Measurements from ENCODE around the gene ITPR2.

ITPR2 gene

GRCh38 chr12:26513363-26514043, 319.5 kb downstream of the ITPR2 start:
- H3K9ac ChIP-seq (ENCODE audit: low read depth, low read length, poor library complexity, severe bottlenecking) = no peak overlapping the region
- H3K4me1 ChIP-seq (ENCODE audit: insufficient read depth, low read length, poor library complexity, severe bottlenecking) = no peaks in the 10 kb centered on the region
- TF ChIP-seq EZH2phosphoT487 (IDR thresholded peaks at IDR 0.05; ENCODE audit: borderline replicate concordance) (no peak), CTCF (conservative IDR thresholded peaks at IDR 0.05; ENCODE audit: low read length) (no peak)
- H3K9me2 ChIP-seq (replicated peaks; ENCODE audit: low read depth, low read length) = no peaks in the 10 kb centered on the region
- H3K27me3 ChIP-seq (ENCODE audit: insufficient read depth, low read length, poor library complexity, severe bottlenecking) = no peaks in the 10 kb centered on the region
- H3F3A ChIP-seq (ENCODE audit: low read depth) = no peaks in the 10 kb centered on the region
- H2AFZ ChIP-seq (ENCODE audit: low read length) = no peak overlapping the region
- H3K79me2 ChIP-seq (ENCODE audit: insufficient read depth, low read length) = no peaks in the 10 kb centered on the region
- H3K36me3 ChIP-seq (ENCODE audit: insufficient read depth, low read length) = no peaks in the 10 kb centered on the region
- H3K9me3 ChIP-seq (ENCODE audit: insufficient read depth, low read depth, low read length) = no peaks in the 10 kb centered on the region
- H3K4me3 ChIP-seq (ENCODE audit: low read length, poor library complexity, severe bottlenecking) = no peak overlapping the region
- no peaks in the 10 kb centered on the region for H4K20me1 ChIP-seq (ENCODE audit: insufficient read depth, low read length, poor library complexity, severe bottlenecking)
- H3K4me2 ChIP-seq (ENCODE audit: low read depth, low read length, poor library complexity, severe bottlenecking) = no peak overlapping the region

- TF ChIP-seq EZH2phosphoT487 (IDR thresholded peaks at IDR 0.05; ENCODE audit: borderline replicate concordance) (no peak), CTCF (conservative IDR thresholded peaks at IDR 0.05; ENCODE audit: low read length) (no peak)
- Histone ChIP-seq H3K79me2 (ENCODE audit: insufficient read depth, low read length) (no peaks in the 10 kb centered on the region), H3K9me2 (replicated peaks; ENCODE audit: low read depth, low read length) (no peaks in the 10 kb centered on the region), H3K9me3 (ENCODE audit: insufficient read depth, low read depth, low read length) (no peaks in the 10 kb centered on the region), H3K4me1 (ENCODE audit: insufficient read depth, low read length, poor library complexity, severe bottlenecking) (no peaks in the 10 kb centered on the region), H3K27me3 (ENCODE audit: insufficient read depth, low read length, poor library complexity, severe bottlenecking) (no peaks in the 10 kb centered on the region), H3K4me3 (ENCODE audit: low read length, poor library complexity, severe bottlenecking) (no peak overlapping the region), H3K9ac (ENCODE audit: low read depth, low read length, poor library complexity, severe bottlenecking) (no peak overlapping the region), H3K36me3 (ENCODE audit: insufficient read depth, low read length) (no peaks in the 10 kb centered on the region), H2AFZ (ENCODE audit: low read length) (no peak overlapping the region), H3K4me2 (ENCODE audit: low read depth, low read length, poor library complexity, severe bottlenecking) (no peak overlapping the region), H3F3A (ENCODE audit: low read depth) (no peaks in the 10 kb centered on the region), H4K20me1 (ENCODE audit: insufficient read depth, low read length, poor library complexity, severe bottlenecking) (no peaks in the 10 kb centered on the region)
Measured at GRCh38 chr12:26512213-26512612, 320.8 kb downstream of the ITPR2 start.

- no peak for TF ChIP-seq EZH2phosphoT487 (IDR thresholded peaks at IDR 0.05; ENCODE audit: borderline replicate concordance)
- no peak for TF ChIP-seq CTCF (conservative IDR thresholded peaks at IDR 0.05; ENCODE audit: low read length)
- Histone ChIP-seq H3K4me3 (ENCODE audit: low read length, poor library complexity, severe bottlenecking) (no peak overlapping the region), H4K20me1 (ENCODE audit: insufficient read depth, low read length, poor library complexity, severe bottlenecking) (no peaks in the 10 kb centered on the region), H3K4me1 (ENCODE audit: insufficient read depth, low read length, poor library complexity, severe bottlenecking) (no peaks in the 10 kb centered on the region), H3K9me2 (replicated peaks; ENCODE audit: low read depth, low read length) (no peaks in the 10 kb centered on the region), H3K27me3 (ENCODE audit: insufficient read depth, low read length, poor library complexity, severe bottlenecking) (no peaks in the 10 kb centered on the region), H3F3A (ENCODE audit: low read depth) (no peaks in the 10 kb centered on the region), H3K4me2 (ENCODE audit: low read depth, low read length, poor library complexity, severe bottlenecking) (no peak overlapping the region), H3K79me2 (ENCODE audit: insufficient read depth, low read length) (no peaks in the 10 kb centered on the region), H3K9me3 (ENCODE audit: insufficient read depth, low read depth, low read length) (no peaks in the 10 kb centered on the region), H2AFZ (ENCODE audit: low read length) (no peak overlapping the region), H3K36me3 (ENCODE audit: insufficient read depth, low read length) (no peaks in the 10 kb centered on the region), H3K9ac (ENCODE audit: low read depth, low read length, poor library complexity, severe bottlenecking) (no peak overlapping the region)
Measured at GRCh38 chr12:26510354-26510674, 322.7 kb downstream of the ITPR2 start.

Data from Loucy (cell line).